Airway epithelial cell (primary cell): ENCODE results near the gene UPK3BL1. TPM values are rescaled to one million over a fixed set of nuclear protein-coding genes. Genes with fewer than 3 reads are reported as not detected.

Experiments
- total RNA-seq: library from RNA; depleted of rRNA; stranded (reverse); fragments of >200 nt; gene quantifications from 2 replicates; pipeline ENCODE4 v1.2.3, GENCODE V29; 2015

UPK3BL1 gene
- total RNA-seq: 1,784 and 2,271 TPM in 2 replicates

GRCh38 chr7:102642691-102643090, at the start of gene UPK3BL1:
TSS of gene UPK3BL1 (minus strand) at chr7:102642791. CDS start at chr7:102642741, 50 bp downstream.

GRCh38 chr7:102671166-102671955, 28.8 kb upstream of the UPK3BL1 start, which contains the start of gene POLR2J2:
TSS of gene POLR2J2 (minus strand) at chr7:102671663. CDS start at chr7:102671601, 62 bp downstream.

GRCh38 chr7:102649924-102650323, 7.3 kb upstream of the UPK3BL1 start, which contains the start of gene SPDYE2B:
TSS of gene SPDYE2B (plus strand) at chr7:102650319. CDS start at chr7:102652349, 2,030 bp downstream.

GRCh38 chr7:102616507-102617125, 26.0 kb downstream of the UPK3BL1 start, which contains the start of gene RASA4:
TSS of gene RASA4 (minus strand) at chr7:102616756. CDS start at chr7:102616689, 67 bp downstream.

Other genes starting within 250 kb of the UPK3BL1 start
- 13.3 and 15.0 TPM in 2 replicates for gene PRKRIP1, start 246.4 kb downstream of the UPK3BL1 start, total RNA-seq
- gene ORAI2, start 209.2 kb downstream of the UPK3BL1 start, total RNA-seq: 8.0 and 15.7 TPM in 2 replicates
- 11.8 and 14.9 TPM in 2 replicates for gene ALKBH4, start 177.9 kb downstream of the UPK3BL1 start, total RNA-seq
- gene LRWD1, start 177.8 kb downstream of the UPK3BL1 start, total RNA-seq: 14.4 and 31.0 TPM in 2 replicates
- gene POLR2J, start 163.9 kb downstream of the UPK3BL1 start, total RNA-seq: 24.7 and 40.1 TPM in 2 replicates
- 0.51 and 2.5 TPM in 2 replicates for gene RASA4B, start 125.0 kb downstream of the UPK3BL1 start, total RNA-seq
- 106 and 157 TPM in 2 replicates for gene UPK3BL2, start 99.1 kb downstream of the UPK3BL1 start, total RNA-seq
- gene SPDYE2, start 91.6 kb downstream of the UPK3BL1 start, total RNA-seq: not detected in 2 replicates
- 3.4 and 10.8 TPM in 2 replicates for gene POLR2J3, start 70.2 kb downstream of the UPK3BL1 start, total RNA-seq
- gene RASA4, start 26.0 kb downstream of the UPK3BL1 start, total RNA-seq: 5.6 and 11.8 TPM in 2 replicates
- not detected in 2 replicates for gene SPDYE2B, start 7.5 kb upstream of the UPK3BL1 start, total RNA-seq
- 0.19 and 4.0 TPM in 2 replicates for gene POLR2J2, start 28.9 kb upstream of the UPK3BL1 start, total RNA-seq
- gene FAM185A, start 106.2 kb upstream of the UPK3BL1 start, total RNA-seq: 8.0 and 9.2 TPM in 2 replicates